NCI-H69 (cell line): ENCODE data around the gene NLRP6.

Source experiments
- DNase-seq: peaks from one replicate; lab custom pipeline; 2025; lab: John Stamatoyannopoulos, UW

Gene NLRP6

DNA sequence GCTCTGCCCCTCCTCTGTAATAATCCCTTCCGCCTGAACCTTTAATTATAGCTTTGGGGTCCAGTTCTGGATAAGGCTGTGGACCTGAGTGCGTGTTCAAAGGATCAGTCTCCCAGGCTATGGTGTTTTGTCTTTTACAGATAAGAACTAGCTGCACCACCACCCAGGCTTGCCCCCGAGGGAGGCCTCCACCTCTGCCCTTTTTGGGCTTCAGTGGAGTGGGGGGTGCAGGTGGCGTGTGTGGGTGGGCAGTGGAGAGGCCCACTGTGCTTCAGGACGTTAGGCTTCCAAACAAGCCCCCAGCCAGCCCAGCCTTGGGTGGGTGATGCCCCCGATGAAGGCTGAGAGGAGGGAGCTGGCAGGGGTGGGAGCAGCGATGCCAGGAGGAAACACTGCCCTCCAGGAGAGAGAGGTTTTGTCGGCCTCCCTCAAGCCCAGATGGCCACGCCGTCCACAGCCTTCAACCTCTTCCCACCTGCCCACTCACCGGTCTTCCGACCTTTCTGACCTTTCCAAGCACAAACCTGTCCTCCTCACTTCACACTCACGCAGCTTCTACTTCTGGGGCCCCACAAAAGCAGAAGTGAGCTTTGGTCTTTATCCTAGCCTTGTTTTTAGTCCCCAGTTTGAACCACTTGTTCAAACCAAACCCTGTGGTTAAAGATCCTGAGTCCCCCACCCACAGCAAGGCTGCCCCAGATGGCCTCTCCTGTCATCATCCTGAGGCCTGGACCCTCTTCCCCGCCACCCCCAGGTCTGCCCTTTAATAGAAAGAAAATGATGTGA lies 21.1 kb upstream of the NLRP6 start:
- no peak for DNase-seq

DNA sequence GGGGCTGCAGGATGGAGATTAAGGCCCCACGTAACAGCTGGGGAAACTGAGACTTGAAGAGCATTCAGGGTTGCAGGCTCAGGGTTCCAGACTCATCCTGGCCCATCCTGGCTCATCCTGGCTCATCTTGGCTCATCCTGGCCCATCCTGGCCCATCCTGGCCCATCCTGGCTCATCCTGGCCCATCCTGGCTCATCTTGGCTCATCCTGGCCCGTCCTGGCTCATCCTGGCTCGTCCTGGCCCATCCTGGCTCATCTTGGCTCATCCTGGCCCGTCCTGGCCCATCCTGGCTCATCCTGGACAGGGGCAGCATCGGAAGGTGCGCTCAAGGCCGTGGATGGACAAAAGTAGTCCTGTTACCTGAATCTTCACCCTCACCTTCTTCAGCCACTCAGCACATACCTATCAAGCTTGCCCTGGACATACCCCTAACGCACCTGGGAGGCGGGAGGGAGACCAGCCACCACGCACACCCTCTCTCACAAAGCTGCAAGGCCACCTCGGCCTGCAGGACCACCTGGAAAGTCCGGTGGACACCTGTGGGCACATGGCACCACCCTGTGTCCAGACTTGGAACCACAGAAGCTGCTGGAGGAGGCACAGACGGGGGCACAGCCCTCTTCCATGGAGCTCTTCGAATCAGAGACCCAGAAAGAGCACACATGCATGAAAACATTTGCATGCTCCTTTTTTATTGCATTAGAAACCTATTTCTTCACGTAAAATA lies 20.3 kb upstream of the NLRP6 start:
- DNase-seq: no peak

DNA sequence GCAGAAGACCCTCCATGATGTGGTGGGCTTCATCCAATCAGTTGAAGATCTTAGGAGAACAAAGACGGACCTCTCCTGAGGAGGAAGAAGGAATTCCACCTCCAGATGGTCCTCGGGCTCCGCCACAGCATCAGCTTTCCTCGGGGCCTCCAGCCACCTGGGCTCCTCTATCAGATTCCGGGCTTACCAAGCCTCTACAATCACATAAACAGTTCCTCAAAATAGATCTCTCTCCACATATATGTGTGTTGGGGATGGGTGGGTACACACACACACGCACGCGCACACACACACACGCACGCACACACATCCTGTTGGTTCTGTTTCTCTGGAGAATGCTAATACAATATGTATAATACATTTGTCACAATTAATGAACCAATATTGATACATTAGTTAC lies 18.8 kb upstream of the NLRP6 start:
- DNase-seq: no peak

DNA sequence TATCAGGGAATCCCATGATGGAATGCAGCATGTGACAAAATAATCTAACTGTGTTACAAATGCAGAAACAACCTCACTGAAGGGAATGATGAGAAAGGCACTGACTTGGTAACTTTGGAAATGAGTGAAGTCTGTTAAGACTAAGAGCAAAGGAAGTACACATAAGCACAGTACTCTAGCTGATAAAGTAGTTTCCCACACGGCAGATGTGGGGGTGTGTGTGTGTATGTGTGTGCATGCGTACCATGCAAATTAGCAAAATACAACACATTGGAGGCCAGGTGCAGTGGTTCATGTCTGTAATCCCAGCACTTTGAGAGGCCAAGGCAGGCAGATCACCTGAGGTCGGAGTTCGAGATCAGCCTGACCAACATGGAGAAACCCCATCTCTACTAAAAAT lies 16.6 kb upstream of the NLRP6 start:
- DNase-seq: no peak

DNA sequence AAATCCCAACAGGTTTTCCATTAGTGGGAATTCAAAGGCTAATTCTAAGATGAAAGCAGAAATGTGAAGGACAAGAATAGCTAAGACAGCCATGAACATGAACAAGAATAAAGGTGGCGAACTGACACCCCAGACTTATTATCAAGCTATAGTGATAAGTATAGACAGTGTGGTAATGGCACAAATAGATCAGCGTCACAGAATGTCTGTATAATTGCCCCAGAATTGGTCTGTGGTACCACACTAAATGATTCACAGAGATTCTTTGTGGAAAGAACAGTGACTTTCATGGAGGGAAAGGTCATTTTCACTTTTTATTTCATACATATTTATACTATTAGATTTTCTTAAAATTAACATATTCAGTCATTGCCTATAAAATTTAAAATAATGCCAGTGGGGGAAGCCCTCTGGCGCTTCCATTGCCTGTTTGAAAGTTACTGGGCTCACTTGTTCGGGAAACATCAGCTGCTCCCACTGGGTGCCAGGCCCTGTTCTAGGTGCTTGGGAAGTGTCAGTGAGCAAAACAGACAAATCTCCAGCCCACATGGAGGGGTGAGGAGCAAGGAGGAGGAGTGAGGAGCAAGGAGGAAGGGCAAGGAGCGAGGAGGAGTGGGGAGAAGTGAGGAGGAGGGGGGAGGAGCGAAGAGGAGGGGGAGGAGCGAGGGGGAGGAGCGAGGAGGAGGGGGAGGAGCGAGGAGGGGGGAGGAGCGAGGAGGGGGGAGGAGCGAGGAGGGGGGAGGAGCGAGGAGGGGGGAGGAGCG lies 11.3 kb upstream of the NLRP6 start:
- no peak for DNase-seq

DNA sequence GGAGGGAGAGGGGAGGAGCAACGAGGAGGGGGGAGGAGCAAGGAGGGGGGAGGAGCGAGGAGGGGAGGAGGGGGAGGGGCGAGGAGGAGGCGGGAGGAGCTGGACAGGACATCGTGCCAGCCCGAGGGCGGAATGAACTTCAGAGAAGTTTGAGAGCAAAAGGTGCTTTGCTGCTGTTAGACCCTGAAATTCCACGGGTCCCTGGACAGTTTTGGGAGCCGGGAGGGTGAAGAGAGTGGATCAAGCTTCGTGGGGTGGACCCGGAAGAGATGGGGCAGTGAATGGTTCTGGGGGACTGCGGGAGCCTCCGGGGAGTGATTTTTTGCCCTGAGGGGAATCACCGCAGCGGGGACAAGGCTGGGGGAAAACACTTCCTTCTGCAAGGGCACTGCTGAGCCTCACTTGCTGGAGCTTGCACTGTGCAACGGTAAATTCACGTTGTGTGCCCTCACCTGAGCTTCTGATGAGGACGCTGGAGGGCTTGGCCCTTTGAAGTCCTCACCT lies 10.7 kb upstream of the NLRP6 start:
- peak; percentile 35 for DNase-seq

DNA sequence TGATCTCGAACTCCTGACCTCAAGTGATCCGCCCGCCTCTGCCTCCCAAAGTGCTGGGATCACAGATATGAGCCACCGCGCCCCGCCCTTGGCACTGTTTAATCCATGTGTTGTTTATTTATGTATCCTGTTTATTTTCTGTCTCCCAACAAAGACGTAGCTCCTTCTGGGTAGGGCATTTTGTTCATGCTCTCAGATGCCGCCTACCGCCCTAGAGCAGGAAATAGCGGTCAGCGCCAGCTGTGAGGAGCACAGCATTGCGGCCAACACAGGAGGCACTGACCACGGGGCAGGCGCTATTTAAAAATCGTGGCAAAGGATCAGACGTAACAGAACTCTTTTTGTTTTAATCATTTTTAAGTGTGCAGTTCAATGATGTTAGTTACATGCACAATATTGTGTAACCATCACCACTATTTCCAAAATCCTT lies 9.5 kb upstream of the NLRP6 start:
- peak; percentile 53 for DNase-seq

DNA sequence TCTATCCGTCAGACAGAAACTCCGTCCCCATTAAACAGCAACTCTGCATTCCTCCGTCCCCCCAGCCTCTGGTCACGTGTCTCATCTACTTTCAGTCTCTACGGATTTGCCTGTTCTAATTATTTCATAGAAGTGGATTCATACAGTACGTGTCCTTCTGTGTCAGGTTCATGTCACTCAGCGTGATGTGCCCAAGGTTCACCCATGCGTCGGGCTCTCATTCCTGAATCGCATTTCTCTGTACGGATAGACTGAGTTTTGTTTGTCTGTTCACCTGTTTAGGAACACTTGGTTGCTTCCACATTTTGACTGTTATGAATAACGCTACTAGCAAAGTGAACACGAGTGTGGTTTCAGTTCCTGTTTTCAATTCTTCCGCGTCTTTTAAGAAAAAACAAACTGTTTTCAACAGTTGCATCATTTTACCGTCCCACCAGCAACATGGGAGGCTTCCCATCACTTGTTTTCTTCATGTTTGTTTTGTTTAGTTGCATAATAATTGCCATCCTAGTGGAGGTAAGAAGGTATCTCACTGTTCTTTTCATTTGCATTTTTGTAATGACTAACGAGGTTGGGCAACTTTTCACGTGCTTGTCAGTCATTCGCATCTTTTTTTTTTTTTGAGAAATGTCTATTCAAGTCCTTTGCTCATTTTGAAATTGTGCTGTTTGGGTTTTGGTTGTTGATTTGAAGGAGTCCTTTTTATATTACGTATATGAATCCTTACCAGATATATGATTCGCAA lies 8.9 kb upstream of the NLRP6 start:
- DNase-seq: no peak

DNA sequence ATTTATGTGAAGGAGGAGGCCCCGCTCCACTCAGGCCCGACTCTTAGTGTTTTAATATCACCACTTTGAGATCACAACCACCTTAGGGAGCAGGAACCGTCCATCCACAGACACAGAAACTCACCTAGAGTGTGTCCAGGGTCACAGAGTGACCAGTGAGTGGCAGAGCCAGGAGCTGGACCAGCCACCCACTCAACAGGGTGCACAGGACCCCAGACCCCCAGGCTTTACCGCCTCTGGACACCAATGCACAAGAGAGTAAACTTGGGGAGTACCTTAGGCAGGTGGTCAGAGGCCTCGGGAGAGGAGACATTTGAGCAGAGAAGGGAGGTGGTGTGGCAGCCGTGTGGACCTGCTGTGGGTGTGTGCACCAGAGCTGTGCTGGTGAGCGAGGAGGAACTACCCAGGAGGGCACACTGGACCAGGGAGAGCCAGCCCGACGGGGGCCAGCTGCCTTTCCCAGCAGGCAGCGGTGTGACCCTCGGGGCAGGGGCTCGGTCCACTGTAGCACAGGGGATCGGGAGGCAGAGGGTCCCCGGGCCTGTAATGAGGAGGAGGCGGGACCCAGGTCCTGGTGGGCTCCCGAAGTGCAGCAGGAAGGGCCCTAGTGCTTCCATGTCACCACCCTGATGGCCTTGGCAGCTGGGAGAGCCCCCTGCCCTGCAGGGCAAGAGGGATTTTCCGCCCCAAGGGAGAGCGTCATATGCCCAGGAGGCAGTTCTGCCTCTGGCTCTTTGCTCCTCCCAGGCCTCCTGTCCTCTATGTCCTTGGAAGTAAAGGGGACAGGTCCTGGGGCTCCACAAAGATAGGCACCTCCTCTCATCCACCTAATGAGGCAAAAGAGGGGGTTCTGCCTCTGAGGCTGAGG lies 7.5 kb upstream of the NLRP6 start:
- DNase-seq: no peak

DNA sequence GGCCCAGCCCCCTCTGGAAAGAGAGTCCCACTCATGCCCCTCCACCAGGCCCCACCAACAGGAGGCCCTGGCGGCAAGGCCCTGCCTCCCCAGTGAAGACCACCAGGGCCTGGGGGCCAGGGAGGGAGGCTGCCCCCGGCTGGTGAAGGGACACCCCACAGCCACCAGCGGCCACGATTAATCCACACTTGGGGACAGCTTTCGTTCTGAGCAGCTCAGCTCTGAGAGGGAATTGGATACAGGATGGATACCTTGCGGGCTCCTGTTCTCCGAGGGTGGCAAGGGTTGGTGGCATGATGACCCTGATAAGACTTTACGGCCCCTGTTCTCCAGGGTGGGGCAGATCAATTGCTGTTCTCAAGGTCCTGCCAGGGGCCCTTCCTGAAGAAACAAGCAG lies 6.9 kb upstream of the NLRP6 start:
- DNase-seq: no peak

DNA sequence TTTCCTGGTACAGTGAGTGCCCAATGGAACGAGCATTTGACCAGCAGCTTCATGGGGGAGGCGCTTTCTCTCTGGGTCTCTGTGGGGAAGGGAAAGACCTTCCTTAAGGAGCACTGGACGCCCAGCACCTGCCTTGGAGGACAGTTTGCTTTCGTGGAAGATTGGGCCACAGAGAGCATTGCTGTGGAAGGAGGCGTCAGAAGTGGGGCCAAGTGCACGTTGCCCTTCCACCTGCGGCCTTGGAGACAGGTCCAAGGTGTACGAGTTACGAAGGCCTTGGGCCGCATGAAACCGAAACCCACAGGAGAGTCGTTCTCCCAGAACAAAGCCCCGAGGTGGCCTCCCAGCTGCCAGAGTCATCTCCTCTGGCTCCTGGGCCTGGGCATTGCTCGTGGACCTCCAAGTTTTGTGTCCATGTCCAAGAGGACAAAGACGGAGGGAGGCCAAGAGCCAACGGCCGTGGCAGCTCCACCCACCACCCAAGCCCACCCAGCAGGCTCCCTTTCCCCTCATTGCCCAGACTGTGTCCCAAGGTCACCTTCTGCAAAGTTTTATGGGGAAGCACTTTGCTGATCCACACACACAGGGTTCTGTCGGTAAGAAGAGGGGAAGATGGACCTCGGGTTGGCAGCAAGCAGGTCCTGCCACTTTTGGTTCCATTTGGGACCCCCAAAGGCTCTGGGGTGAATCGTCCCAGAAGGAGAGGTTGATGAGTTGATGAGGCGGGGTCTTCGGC lies 5.8 kb upstream of the NLRP6 start:
- DNase-seq: no peak

DNA sequence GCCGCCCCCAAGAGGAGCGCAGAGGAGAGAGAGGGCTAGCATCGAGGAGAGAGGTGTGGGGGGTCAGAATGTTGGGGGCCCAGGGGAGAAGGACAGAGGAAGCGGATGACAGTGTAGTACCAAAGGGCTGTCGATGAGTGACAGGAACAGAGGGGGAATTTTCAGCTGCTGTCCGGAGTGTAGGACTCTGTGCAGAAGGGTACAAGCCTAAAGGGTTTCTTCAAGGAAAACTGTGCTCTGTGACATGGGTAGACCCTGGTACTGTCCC lies 5.3 kb upstream of the NLRP6 start:
- DNase-seq: no peak

DNA sequence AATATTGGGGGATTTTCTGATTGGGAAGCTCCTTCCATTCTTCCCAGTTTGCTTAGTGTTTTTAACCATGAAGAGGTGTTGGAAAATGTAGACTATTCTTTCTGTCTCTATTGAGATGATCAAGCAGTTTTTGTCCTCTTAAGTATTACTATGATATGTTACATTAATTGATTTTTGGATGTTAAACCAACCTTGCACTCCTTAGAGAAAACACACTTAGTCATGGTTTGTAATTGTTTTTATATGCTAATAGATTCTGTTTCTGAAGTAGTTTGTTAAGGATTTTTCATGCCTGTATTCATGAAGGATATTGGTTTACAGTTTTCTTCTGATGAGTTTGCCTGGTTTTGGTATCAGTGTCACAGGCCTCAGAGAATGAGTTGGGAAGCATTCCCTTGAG lies 2.0 kb upstream of the NLRP6 start:
- no peak for DNase-seq

DNA sequence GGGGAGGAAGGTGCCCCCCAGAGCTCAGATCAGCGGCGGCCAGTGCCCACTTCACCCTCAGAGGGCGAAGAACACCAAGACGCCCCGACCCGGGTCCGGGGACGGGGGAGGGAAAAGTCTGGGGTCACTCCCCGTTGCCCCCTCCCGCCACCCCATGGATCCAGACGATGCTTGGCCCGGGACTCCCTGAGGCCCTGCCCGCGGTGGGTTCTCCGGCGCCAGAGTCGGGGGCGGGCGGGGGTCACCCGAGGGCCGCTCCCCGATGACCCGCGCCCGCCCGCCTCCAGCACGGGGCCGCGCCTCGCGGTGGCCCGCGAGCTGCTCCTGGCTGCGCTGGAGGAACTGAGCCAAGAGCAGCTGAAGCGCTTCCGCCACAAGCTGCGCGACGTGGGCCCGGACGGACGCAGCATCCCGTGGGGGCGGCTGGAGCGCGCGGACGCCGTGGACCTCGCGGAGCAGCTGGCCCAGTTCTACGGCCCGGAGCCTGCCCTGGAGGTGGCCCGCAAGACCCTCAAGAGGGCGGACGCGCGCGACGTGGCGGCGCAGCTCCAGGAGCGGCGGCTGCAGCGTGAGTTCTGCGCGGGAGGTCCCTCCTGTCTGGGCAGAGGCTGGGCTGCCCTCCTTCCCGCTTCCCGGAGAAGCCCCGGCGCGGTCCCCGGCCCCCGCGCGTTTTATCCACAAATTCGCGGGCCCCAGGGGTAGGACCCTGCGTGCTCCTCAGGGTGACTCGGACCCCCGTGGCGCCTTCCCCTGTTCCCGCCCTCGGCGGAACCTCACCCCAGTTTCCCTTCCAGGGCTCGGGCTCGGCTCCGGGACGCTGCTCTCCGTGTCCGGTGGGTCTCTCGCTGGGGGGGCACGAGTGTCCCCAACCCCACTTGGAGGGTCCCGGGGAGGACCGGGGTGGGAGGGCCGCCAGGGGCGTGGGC lies 1.1 kb downstream of the NLRP6 start:
- no peak for DNase-seq

DNA sequence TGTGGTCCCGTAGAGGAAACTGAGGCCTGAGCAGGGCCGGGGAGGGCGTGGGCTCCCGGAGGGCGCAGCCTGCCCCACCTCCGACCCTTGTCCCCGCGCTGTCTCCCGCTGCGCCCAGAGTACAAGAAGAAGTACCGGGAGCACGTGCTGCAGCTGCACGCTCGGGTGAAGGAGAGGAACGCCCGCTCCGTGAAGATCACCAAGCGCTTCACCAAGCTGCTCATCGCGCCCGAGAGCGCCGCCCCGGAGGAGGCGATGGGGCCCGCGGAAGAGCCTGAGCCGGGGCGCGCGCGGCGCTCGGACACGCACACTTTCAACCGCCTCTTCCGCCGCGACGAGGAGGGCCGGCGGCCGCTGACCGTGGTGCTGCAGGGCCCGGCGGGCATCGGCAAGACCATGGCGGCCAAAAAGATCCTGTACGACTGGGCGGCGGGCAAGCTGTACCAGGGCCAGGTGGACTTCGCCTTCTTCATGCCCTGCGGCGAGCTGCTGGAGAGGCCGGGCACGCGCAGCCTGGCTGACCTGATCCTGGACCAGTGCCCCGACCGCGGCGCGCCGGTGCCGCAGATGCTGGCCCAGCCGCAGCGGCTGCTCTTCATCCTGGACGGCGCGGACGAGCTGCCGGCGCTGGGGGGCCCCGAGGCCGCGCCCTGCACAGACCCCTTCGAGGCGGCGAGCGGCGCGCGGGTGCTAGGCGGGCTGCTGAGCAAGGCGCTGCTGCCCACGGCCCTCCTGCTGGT lies 1.9 kb downstream of the NLRP6 start:
- peak; percentile 54 for DNase-seq

DNA sequence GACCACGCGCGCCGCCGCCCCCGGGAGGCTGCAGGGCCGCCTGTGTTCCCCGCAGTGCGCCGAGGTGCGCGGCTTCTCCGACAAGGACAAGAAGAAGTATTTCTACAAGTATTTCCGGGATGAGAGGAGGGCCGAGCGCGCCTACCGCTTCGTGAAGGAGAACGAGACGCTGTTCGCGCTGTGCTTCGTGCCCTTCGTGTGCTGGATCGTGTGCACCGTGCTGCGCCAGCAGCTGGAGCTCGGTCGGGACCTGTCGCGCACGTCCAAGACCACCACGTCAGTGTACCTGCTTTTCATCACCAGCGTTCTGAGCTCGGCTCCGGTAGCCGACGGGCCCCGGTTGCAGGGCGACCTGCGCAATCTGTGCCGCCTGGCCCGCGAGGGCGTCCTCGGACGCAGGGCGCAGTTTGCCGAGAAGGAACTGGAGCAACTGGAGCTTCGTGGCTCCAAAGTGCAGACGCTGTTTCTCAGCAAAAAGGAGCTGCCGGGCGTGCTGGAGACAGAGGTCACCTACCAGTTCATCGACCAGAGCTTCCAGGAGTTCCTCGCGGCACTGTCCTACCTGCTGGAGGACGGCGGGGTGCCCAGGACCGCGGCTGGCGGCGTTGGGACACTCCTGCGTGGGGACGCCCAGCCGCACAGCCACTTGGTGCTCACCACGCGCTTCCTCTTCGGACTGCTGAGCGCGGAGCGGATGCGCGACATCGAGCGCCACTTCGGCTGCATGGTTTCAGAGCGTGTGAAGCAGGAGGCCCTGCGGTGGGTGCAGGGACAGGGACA lies 2.7 kb downstream of the NLRP6 start:
- DNase-seq: no peak

DNA sequence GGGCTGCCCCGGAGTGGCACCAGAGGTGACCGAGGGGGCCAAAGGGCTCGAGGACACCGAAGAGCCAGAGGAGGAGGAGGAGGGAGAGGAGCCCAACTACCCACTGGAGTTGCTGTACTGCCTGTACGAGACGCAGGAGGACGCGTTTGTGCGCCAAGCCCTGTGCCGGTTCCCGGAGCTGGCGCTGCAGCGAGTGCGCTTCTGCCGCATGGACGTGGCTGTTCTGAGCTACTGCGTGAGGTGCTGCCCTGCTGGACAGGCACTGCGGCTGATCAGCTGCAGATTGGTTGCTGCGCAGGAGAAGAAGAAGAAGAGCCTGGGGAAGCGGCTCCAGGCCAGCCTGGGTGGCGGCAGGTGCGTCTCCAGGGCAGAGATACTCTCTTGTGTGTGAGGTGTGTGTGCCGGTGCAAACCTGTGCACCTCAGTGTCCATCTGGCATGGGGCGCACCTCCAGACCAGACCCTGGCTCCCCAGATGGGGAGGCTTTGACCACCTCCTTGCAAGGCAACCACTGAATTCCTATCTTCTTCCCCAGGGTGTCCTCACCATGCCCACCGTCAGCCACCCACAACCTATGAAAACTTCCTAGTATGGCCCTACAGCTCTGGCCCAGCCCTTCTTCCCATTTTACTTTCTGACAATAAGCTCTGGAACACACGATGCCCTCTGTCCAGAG lies 3.4 kb downstream of the NLRP6 start:
- DNase-seq: no peak
